ENCODE data around the gene PLCXD3.

PLCXD3 gene

GRCh38 chr5:41277476-41278245 lies 232.7 kb downstream of the PLCXD3 start:
- DNase-seq = no peak

- DNase-seq = no peak
These were observed 234.4 kb downstream of the PLCXD3 start for GRCh38 chr5:41275813-41276512.

GRCh38 chr5:41270423-41271251 lies 239.8 kb downstream of the PLCXD3 start:
- peak; percentile 40 to 58 for DNase-seq

- DNase-seq = no peak
These were observed 241.5 kb downstream of the PLCXD3 start for GRCh38 chr5:41268894-41269293.

GRCh38 chr5:41266377-41266776 lies 244.0 kb downstream of the PLCXD3 start:
- DNase-seq = no peak

GRCh38 chr5:41264019-41264418 lies 246.4 kb downstream of the PLCXD3 start:
- DNase-seq = no peak

GRCh38 chr5:41263335-41263734 lies 247.1 kb downstream of the PLCXD3 start:
- no peak for DNase-seq

Data from SHP77 (cell line).